HepG2 (cell line): Measurements from ENCODE around the gene APBB2. TPM values are rescaled to one million over a fixed set of nuclear protein-coding genes. Genes with fewer than 3 reads are reported as not detected.
A peak's percentile ranks its signal among the peaks of the same experiment; 100 is the strongest.

ENCODE experiments used
- IRF2 ChIP-seq: IDR thresholded peaks from 2 replicates; pipeline ENCODE4 v1.6.1; 2018; ENCODE audit warnings: missing genetic modification reagents, missing compliant biosample characterization
- ISX ChIP-seq: sonication (generic); formaldehyde crosslinking; conservative IDR thresholded peaks from 2 replicates; pipeline ENCODE4 v1.5.0; 2020; ENCODE audit warnings: missing genetic modification reagents
- SMAD3 ChIP-seq: sonication (generic); formaldehyde crosslinking; IDR thresholded peaks from 2 replicates; pipeline ENCODE4 v1.4.0; 2020; ENCODE audit warnings: missing genetic modification reagents
- SMARCE1 ChIP-seq: fragments of 450-650 bp; IDR thresholded peaks from 2 replicates; pipeline ENCODE4 v1.6.1; 2017; ENCODE audit warnings: borderline replicate concordance
- ZBTB3 ChIP-seq: sonication (generic); formaldehyde crosslinking; IDR thresholded peaks from 2 replicates; pipeline ENCODE4 v1.4.0; 2020; ENCODE audit warnings: low read depth, mild to moderate bottlenecking, moderate library complexity, missing genetic modification reagents, borderline replicate concordance
- ZEB1 ChIP-seq: IDR thresholded peaks from 2 replicates; pipeline ENCODE4 v1.6.1; 2012; ENCODE audit warnings: mild to moderate bottlenecking, low read depth, inconsistent platforms; ENCODE audit not compliant: insufficient replicate concordance
- ZFP41 ChIP-seq: sonication (generic); formaldehyde crosslinking; IDR thresholded peaks from 2 replicates; pipeline ENCODE4 v1.4.0; 2020; ENCODE audit warnings: mild to moderate bottlenecking, missing genetic modification reagents, borderline replicate concordance
- ZNF703 ChIP-seq: sonication (generic); formaldehyde crosslinking; IDR thresholded peaks from 2 replicates; pipeline ENCODE4 v1.5.1; 2020; ENCODE audit warnings: missing genetic modification reagents, mild to moderate bottlenecking, moderate library complexity, borderline replicate concordance
- polyA plus RNA-seq, 8 experiments: library from polyadenylated mRNA; depleted of rRNA in 3 of 8; stranded (reverse) in 7 of 8; unstranded in 1 of 8; fragments of >200 nt; fragmentation: Illumina TruSeq in 4 of 8; extraction: Trizol in 4 of 8; gene quantifications; 2 replicates each; pipeline versions ENCODE4 v1.2.1 to v1.2.3, GENCODE V29; 2011 to 2016; ENCODE audit warnings: low read depth in 4 of 8, missing spikeins in 1 of 8, mixed read lengths in 1 of 8; ENCODE audit not compliant: insufficient read depth in 1 of 8
- total RNA-seq, 5 experiments: library from RNA; depleted of rRNA; stranded (reverse); fragments of >200 nt; fragmentation: Illumina TruSeq; extraction: Trizol; gene quantifications; 2 replicates each; pipeline ENCODE4 v1.2.3, GENCODE V29; 2016; ENCODE audit warnings: low read depth in 1 of 5
- TF ChIP-seq, protein P1 (sequence below): fragments of 450-650 bp; IDR thresholded peaks from 2 replicates; pipeline ENCODE4 v1.6.1; 2017
- TF ChIP-seq, protein P2 (sequence below): sonication (generic); formaldehyde crosslinking; IDR thresholded peaks from 2 replicates; pipeline ENCODE4 v1.8.1; 2023; ENCODE audit warnings: missing genetic modification reagents, mild to moderate bottlenecking, borderline replicate concordance
- TF ChIP-seq, protein P3 (sequence below): IDR thresholded peaks from 2 replicates; pipeline ENCODE4 v1.6.1; 2016; ENCODE audit warnings: low read depth, missing genetic modification reagents, missing compliant biosample characterization
- TF ChIP-seq, protein P4 (sequence below): sonication (generic); formaldehyde crosslinking; IDR thresholded peaks from 2 replicates; pipeline ENCODE4 v1.4.0; 2020; ENCODE audit warnings: missing genetic modification reagents, borderline replicate concordance
- TF ChIP-seq, protein P5 (sequence below): sonication (generic); formaldehyde crosslinking; IDR thresholded peaks from 2 replicates; pipeline ENCODE4 v1.4.0; 2020; ENCODE audit warnings: missing genetic modification reagents, borderline replicate concordance

APBB2 gene
- total and polyA plus RNA-seq, 2 of the 13 experiments (the other 11 are each of a cell fraction or from before 2014, with no cell fraction given): 11.7 to 17.0 TPM

DNA sequence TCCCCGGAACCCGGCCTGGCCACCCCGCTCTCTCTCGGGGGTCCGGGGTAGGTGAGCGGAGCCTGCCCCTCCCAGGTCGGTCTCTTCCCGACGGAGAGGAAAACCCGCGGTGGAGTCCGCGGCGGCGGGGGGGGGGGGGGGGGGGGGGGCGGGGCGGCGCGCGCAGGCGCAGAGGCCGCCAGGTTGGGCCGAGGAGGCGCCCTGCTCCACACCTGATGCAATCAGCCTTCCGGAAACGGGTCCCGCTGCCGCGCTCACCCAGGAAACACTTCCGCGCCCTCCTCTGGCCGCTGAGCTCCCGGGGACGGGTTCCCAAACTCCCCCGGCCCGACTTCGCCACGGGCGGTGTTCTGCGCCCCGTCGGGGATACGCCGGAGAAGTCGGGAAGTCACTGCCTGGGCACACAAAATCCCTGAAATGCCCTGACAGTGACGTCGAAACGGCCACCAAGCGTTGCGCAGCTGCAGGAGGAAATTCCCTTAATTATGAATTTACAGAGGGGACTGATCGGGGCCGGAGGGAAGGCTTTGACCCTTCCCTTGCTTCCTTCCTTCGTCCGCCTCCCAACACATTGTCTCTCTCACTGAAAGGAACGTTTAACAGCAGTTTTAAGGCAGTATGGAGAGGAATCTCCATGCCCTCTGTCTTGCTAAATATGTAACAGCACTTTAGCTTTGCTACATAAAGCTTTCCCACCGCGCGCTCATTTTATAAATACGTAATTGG lies 2.1 kb upstream of the APBB2 start (continued):
- no peak for TF ChIP-seq SMARCE1
- peak; percentile 83 for TF ChIP-seq ZEB1
- TF ChIP-seq ZNF703 (CRISPR knock-in tag): no peak
- TF ChIP-seq, protein P1, sequence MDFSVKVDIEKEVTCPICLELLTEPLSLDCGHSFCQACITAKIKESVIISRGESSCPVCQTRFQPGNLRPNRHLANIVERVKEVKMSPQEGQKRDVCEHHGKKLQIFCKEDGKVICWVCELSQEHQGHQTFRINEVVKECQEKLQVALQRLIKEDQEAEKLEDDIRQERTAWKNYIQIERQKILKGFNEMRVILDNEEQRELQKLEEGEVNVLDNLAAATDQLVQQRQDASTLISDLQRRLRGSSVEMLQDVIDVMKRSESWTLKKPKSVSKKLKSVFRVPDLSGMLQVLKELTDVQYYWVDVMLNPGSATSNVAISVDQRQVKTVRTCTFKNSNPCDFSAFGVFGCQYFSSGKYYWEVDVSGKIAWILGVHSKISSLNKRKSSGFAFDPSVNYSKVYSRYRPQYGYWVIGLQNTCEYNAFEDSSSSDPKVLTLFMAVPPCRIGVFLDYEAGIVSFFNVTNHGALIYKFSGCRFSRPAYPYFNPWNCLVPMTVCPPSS: no peak
- TF ChIP-seq, protein P2, sequence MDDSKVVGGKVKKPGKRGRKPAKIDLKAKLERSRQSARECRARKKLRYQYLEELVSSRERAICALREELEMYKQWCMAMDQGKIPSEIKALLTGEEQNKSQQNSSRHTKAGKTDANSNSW: no peak
- no peak for TF ChIP-seq ISX
- TF ChIP-seq ZFP41: no peak
- TF ChIP-seq, protein P3, sequence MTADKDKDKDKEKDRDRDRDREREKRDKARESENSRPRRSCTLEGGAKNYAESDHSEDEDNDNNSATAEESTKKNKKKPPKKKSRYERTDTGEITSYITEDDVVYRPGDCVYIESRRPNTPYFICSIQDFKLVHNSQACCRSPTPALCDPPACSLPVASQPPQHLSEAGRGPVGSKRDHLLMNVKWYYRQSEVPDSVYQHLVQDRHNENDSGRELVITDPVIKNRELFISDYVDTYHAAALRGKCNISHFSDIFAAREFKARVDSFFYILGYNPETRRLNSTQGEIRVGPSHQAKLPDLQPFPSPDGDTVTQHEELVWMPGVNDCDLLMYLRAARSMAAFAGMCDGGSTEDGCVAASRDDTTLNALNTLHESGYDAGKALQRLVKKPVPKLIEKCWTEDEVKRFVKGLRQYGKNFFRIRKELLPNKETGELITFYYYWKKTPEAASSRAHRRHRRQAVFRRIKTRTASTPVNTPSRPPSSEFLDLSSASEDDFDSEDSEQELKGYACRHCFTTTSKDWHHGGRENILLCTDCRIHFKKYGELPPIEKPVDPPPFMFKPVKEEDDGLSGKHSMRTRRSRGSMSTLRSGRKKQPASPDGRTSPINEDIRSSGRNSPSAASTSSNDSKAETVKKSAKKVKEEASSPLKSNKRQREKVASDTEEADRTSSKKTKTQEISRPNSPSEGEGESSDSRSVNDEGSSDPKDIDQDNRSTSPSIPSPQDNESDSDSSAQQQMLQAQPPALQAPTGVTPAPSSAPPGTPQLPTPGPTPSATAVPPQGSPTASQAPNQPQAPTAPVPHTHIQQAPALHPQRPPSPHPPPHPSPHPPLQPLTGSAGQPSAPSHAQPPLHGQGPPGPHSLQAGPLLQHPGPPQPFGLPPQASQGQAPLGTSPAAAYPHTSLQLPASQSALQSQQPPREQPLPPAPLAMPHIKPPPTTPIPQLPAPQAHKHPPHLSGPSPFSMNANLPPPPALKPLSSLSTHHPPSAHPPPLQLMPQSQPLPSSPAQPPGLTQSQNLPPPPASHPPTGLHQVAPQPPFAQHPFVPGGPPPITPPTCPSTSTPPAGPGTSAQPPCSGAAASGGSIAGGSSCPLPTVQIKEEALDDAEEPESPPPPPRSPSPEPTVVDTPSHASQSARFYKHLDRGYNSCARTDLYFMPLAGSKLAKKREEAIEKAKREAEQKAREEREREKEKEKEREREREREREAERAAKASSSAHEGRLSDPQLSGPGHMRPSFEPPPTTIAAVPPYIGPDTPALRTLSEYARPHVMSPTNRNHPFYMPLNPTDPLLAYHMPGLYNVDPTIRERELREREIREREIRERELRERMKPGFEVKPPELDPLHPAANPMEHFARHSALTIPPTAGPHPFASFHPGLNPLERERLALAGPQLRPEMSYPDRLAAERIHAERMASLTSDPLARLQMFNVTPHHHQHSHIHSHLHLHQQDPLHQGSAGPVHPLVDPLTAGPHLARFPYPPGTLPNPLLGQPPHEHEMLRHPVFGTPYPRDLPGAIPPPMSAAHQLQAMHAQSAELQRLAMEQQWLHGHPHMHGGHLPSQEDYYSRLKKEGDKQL (CRISPR knock-in tag): no peak
- TF ChIP-seq, protein P4, sequence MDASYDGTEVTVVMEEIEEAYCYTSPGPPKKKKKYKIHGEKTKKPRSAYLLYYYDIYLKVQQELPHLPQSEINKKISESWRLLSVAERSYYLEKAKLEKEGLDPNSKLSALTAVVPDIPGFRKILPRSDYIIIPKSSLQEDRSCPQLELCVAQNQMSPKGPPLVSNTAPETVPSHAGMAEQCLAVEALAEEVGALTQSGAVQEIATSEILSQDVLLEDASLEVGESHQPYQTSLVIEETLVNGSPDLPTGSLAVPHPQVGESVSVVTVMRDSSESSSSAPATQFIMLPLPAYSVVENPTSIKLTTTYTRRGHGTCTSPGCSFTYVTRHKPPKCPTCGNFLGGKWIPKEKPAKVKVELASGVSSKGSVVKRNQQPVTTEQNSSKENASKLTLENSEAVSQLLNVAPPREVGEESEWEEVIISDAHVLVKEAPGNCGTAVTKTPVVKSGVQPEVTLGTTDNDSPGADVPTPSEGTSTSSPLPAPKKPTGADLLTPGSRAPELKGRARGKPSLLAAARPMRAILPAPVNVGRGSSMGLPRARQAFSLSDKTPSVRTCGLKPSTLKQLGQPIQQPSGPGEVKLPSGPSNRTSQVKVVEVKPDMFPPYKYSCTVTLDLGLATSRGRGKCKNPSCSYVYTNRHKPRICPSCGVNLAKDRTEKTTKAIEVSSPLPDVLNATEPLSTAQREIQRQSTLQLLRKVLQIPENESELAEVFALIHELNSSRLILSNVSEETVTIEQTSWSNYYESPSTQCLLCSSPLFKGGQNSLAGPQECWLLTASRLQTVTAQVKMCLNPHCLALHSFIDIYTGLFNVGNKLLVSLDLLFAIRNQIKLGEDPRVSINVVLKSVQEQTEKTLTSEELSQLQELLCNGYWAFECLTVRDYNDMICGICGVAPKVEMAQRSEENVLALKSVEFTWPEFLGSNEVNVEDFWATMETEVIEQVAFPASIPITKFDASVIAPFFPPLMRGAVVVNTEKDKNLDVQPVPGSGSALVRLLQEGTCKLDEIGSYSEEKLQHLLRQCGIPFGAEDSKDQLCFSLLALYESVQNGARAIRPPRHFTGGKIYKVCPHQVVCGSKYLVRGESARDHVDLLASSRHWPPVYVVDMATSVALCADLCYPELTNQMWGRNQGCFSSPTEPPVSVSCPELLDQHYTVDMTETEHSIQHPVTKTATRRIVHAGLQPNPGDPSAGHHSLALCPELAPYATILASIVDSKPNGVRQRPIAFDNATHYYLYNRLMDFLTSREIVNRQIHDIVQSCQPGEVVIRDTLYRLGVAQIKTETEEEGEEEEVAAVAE (CRISPR knock-in tag): peak; percentile 31; the same call in 1 of the 2 replicates
- peak; percentile 83 for TF ChIP-seq IRF2
- TF ChIP-seq, protein P5, sequence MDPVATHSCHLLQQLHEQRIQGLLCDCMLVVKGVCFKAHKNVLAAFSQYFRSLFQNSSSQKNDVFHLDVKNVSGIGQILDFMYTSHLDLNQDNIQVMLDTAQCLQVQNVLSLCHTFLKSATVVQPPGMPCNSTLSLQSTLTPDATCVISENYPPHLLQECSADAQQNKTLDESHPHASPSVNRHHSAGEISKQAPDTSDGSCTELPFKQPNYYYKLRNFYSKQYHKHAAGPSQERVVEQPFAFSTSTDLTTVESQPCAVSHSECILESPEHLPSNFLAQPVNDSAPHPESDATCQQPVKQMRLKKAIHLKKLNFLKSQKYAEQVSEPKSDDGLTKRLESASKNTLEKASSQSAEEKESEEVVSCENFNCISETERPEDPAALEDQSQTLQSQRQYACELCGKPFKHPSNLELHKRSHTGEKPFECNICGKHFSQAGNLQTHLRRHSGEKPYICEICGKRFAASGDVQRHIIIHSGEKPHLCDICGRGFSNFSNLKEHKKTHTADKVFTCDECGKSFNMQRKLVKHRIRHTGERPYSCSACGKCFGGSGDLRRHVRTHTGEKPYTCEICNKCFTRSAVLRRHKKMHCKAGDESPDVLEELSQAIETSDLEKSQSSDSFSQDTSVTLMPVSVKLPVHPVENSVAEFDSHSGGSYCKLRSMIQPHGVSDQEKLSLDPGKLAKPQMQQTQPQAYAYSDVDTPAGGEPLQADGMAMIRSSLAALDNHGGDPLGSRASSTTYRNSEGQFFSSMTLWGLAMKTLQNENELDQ (CRISPR knock-in tag): no peak
- no peak for TF ChIP-seq SMAD3 (CRISPR knock-in tag)
- TF ChIP-seq ZBTB3 (CRISPR knock-in tag): no peak
